GM21423 (cell line): ENCODE data around the gene VCX3A.
"Not testable (repeated sequence)": the region's sequence is repeated elsewhere in the genome, so short reads cannot be mapped to it uniquely, and the experiment has no call there.

Experiments
- ATAC-seq: cut with Tn5 transposase; IDR thresholded peaks from one replicate; pipeline ENCODE4 v1.9.1; 2021; ENCODE audit warnings: mild to moderate bottlenecking, moderate library complexity; ENCODE audit not compliant: unreplicated experiment

VCX3A gene

DNA sequence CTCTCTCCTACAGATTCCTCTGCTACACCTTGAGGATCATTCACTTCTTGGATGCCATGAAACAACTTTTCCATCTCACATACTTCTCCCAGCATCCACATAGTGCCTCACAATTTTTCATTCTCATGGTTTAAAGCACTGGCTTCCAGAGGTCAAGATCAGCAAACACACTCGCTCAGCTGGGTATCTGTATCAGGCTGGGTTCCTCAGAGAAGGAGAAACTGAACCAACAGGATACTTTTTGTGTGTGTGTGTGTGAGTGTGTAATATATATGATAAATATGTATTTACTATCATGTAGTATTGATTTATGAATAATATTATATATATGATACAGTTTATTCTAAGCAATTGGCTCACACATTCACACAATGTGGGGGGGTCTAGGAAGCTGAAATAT, at the start of gene VCX3A:
TSS of gene VCX3A (minus strand) at position 101 of the 400 bp plus-strand sequence. CDS start 621 bp downstream, outside the sequence.
- ATAC-seq: not testable (repeated sequence)

- ATAC-seq: no peak
Measured at GRCh38 chrX:6574762-6575161, 39.8 kb upstream of the VCX3A start.

DNA sequence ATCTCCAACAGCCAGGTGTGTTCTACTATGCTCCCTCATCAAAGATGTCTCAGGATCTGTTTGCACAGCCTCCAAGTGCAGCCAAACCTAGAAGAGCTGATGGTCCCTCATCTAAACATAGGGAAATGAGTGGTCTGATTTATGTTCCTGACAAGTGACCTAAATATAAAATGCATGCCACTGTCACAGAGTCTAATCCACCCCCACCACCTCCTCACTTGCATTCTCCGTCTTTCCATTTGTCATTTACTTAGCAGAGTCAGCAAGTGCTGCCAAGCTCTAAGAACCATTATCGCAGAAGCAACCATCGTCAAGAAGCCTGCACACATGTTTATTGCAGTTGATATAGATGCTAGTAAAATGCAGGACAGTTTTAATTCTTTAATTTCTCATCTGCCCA, 33.1 kb upstream of the VCX3A start:
- no peak for ATAC-seq

GRCh38 chrX:6558979-6559378, 24.1 kb upstream of the VCX3A start:
- ATAC-seq: no peak

- ATAC-seq: no peak
Measured at GRCh38 chrX:6557690-6558089, 22.8 kb upstream of the VCX3A start.

DNA sequence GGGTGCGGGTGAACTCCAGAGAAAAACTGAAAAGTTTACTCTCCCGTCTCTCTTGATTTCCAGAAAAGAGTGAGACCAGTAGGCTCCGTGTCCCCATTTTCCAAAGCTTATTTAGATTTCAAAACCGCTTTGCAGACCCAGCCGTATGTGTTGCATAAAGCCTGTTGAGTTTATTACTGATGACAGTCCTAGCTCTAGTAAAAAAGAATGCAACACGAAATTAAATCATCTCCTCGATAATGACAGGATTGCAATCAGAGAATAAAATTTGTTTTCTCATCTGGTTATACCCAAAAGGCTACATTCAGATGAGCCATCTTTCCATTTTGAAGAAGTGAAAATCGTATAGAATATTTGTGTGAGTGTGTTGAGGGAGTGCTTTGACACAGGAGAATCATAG, 16.1 kb upstream of the VCX3A start:
- no peak for ATAC-seq

DNA sequence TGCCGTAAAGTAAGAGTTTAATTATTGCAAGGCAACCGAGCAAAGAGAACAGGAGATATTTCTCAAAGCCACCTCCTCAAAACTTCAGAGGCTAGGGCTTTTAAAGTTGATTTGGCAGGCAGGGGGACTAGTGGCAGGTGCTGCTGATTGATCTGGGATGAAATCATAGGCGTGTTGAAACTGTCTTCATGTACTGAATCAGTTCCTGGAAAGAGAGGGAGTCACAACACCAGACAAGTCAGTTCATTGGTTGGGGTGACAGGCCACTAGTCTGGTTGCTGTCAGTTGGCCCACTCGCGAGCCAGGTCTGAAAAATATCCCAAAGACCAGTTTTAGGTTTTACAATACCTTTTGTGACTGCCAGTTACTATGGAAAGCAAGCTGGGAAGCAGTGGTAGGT, 10.8 kb upstream of the VCX3A start:
- ATAC-seq: no peak

GRCh38 chrX:6526564-6527136, 8.3 kb downstream of the VCX3A start:
- no peak for ATAC-seq

DNA sequence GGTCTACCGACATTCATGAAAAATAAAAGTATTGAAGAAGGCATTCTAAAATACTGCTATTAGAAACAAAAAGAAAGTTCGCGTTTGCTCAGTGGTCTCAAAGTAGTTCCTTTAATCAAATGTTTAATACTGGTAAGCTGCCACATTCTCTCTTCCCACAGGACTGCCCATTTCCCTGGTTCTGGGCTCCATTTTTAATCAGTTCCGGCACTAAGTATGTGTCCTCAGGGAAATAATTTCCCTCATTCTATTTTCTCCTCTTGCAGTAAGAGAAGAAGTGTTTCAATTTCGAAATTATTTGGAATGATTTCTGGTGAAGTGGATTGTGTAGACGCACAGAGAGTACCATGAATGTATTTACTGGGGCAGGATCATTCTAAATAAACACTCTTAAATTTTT, 17.5 kb downstream of the VCX3A start:
- no peak for ATAC-seq

DNA sequence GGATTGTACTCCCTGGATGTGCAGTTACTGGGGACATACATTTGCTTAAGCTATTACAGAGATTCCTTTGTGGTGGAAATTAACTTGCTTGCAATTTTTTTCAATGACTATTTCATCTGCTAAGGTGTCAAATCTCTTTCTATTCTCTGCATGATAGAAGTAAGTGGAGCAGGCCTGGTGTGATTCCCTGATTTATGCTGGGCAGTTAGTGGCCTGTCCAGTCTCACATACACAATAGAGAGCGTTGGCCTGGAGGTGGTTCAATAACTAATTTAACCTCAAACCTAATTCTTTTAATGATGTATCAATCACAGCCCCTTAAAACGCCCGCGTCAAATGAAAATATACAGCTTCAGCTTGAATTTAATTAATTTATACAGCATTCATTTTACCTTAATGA, 28.5 kb downstream of the VCX3A start:
- ATAC-seq: no peak

GRCh38 chrX:6505960-6506359, 29.0 kb downstream of the VCX3A start:
- no peak for ATAC-seq

GRCh38 chrX:6500719-6501118, 34.2 kb downstream of the VCX3A start:
- ATAC-seq: no peak

DNA sequence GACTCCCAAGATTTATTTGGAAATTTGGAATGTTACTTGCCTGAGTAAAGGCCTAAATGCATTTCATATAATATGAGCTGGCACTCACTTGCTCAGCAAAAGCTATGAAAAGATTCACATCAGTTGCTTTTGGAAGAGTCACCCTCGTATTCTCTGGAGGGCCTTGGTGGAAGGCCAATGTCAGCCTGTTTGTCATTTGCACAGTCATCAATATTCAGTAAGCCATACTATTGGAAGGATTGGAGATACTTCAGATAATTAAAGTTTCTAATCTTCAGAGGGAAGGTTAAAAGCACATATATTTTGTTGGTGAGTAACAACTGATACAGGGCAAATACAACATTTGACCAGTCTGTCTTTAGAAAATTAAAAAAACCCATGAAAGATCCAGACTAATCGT, 36.6 kb downstream of the VCX3A start:
- no peak for ATAC-seq
